ENCODE measurements around the gene TPX2. TPM values are rescaled to one million over a fixed set of nuclear protein-coding genes. Genes with fewer than 3 reads are reported as not detected.
A peak's percentile ranks its signal among the peaks of the same experiment; 100 is the strongest.

TPX2 gene
- total RNA-seq, 1 donor from 2014 or later: 22.6 TPM

DNA sequence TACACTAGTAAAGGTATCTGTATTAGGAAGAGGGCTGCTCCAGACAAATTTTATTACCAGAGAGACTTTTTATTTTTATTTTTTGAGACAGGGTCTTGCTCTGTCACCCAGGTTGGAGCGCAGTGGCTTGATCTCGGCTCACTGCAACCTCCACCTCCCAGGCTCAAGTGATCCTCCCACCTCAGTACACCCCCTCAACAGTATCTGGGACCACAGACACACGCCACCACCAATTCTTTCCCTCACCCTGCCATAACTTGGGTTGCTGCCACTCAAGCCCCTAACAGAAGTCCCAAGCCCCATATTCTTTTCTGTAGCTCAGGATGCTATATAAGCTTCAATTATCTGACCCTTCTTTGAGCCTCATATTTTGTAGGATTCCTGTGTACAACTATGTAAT, 23.3 kb upstream of the TPX2 start:
- Mint-ChIP-seq H3K4me1 (ENCODE audit: unreplicated experiment) (peaks cover 88% of the 10 kb centered on the region), H3K27ac (ENCODE audit: unreplicated experiment) (peak overlapping the region; percentile 98), H3K27me3 (ENCODE audit: unreplicated experiment) (no peaks in the 10 kb centered on the region), H3K36me3 (ENCODE audit: unreplicated experiment) (peaks cover 33% of the 10 kb centered on the region), H3K4me3 (ENCODE audit: unreplicated experiment) (no peak overlapping the region), H3K9me3 (ENCODE audit: unreplicated experiment) (no peaks in the 10 kb centered on the region)
- TF ChIP-seq, protein P1, sequence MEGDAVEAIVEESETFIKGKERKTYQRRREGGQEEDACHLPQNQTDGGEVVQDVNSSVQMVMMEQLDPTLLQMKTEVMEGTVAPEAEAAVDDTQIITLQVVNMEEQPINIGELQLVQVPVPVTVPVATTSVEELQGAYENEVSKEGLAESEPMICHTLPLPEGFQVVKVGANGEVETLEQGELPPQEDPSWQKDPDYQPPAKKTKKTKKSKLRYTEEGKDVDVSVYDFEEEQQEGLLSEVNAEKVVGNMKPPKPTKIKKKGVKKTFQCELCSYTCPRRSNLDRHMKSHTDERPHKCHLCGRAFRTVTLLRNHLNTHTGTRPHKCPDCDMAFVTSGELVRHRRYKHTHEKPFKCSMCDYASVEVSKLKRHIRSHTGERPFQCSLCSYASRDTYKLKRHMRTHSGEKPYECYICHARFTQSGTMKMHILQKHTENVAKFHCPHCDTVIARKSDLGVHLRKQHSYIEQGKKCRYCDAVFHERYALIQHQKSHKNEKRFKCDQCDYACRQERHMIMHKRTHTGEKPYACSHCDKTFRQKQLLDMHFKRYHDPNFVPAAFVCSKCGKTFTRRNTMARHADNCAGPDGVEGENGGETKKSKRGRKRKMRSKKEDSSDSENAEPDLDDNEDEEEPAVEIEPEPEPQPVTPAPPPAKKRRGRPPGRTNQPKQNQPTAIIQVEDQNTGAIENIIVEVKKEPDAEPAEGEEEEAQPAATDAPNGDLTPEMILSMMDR (IDR thresholded peaks at IDR 0.05): no peak
- no peak for DNase-seq (ENCODE audit: extremely low spot score, unreplicated experiment)

DNA sequence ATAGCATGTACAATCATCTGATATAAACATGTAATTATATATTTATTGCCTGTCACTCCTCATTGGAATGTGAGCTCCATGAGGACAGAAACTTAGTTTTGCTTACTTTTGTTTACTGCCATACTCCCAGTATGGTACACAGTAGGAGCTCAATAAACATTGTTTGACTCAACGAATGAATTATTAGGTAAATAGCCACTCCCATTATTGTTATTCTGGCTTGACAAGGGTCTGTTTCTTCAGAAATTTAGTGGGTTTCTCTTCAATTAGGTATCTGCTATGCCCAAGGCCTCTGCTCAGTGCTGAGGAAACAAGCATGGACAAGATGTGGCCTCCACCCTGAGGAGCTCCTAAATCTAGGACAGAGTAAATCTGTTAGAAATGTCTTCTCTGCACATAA, 22.7 kb upstream of the TPX2 start:
- peak overlapping the region; percentile 53 for H3K4me3 Mint-ChIP-seq (ENCODE audit: unreplicated experiment)
- no peak for DNase-seq (ENCODE audit: extremely low spot score, unreplicated experiment)
- peaks cover 88% of the 10 kb centered on the region for H3K4me1 Mint-ChIP-seq (ENCODE audit: unreplicated experiment)
- H3K36me3 Mint-ChIP-seq (ENCODE audit: unreplicated experiment): peaks cover 38% of the 10 kb centered on the region
- H3K27ac Mint-ChIP-seq (ENCODE audit: unreplicated experiment): peak overlapping the region; percentile 98
- H3K9me3 Mint-ChIP-seq (ENCODE audit: unreplicated experiment): no peaks in the 10 kb centered on the region
- TF ChIP-seq, protein P1 (IDR thresholded peaks at IDR 0.05): no peak
- H3K27me3 Mint-ChIP-seq (ENCODE audit: unreplicated experiment): no peaks in the 10 kb centered on the region

DNA sequence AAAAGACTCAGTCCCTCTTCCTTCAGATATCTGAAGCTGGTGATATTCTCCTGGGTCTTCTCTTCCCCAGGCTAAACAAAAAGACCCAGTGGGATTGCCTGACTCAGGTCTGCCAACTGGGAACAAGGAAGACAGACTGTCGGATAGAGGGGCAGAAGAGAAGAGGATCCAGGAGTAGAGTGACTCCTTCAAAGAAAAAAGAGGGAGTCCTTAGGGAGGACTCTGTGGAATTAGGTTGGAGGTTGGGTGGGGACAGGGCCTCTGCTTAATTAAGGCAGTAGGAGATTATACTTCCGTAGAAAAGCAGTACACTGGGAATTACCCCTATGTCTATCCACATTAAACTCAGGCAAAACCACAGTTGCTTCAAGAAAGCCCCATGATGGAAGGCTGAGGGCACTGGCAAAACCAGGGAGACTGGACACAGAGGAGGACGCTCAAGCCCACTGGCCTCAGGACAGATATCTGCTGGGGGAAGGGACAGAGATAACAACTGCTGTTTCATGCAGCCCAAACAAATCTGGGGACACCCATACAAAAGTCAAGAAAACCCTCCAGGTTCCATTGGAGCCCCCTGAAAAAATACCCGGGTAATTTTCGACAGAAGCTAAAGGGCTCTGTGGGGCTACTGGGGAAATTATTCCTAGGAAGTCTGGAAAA, 22.1 kb upstream of the TPX2 start:
- Mint-ChIP-seq H3K4me3 (ENCODE audit: unreplicated experiment) (peak overlapping the region; percentile 53), H3K27ac (ENCODE audit: unreplicated experiment) (peak overlapping the region; percentile 98), H3K9me3 (ENCODE audit: unreplicated experiment) (no peaks in the 10 kb centered on the region), H3K4me1 (ENCODE audit: unreplicated experiment) (peaks cover 88% of the 10 kb centered on the region), H3K27me3 (ENCODE audit: unreplicated experiment) (no peaks in the 10 kb centered on the region), H3K36me3 (ENCODE audit: unreplicated experiment) (peaks cover 44% of the 10 kb centered on the region)
- DNase-seq (ENCODE audit: extremely low spot score, unreplicated experiment): no peak
- TF ChIP-seq, protein P1 (IDR thresholded peaks at IDR 0.05): no peak

DNA sequence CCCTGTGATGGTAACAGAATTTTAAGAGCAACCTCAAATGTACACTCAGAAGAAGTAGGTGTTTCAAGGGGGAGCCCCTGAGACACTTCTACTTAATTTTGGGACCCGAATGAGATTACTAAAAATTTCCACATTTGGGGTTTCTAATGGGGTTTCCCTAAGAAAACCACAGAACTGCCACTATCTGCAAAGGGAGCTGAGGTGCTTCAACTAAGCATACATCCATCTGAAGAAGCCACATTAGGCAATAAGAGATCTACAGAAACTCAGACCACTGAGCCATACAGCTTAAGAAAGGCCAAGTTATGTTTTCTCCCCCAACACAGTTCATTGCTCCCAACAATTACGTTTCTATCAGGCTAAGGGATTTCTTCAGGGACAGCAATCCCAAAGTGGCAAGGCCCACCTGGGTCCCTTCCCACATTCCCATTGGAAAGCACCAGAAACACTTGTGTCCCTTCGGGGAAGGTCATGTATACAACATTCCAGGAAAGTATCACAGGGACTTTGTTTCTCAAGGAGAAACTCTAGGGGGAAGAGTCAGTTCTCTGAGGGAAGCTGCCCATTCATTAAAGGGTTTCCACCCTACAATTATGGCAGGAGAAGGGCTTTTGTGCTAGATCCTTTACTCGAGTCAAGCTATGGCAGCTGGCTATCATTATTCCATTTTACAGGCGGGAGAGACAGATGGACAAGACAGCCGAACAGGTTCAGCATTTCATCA, 21.4 kb upstream of the TPX2 start:
- TF ChIP-seq, protein P1 (IDR thresholded peaks at IDR 0.05): no peak
- peak overlapping the region; percentile 98 for H3K27ac Mint-ChIP-seq (ENCODE audit: unreplicated experiment)
- peaks cover 44% of the 10 kb centered on the region for H3K36me3 Mint-ChIP-seq (ENCODE audit: unreplicated experiment)

DNA sequence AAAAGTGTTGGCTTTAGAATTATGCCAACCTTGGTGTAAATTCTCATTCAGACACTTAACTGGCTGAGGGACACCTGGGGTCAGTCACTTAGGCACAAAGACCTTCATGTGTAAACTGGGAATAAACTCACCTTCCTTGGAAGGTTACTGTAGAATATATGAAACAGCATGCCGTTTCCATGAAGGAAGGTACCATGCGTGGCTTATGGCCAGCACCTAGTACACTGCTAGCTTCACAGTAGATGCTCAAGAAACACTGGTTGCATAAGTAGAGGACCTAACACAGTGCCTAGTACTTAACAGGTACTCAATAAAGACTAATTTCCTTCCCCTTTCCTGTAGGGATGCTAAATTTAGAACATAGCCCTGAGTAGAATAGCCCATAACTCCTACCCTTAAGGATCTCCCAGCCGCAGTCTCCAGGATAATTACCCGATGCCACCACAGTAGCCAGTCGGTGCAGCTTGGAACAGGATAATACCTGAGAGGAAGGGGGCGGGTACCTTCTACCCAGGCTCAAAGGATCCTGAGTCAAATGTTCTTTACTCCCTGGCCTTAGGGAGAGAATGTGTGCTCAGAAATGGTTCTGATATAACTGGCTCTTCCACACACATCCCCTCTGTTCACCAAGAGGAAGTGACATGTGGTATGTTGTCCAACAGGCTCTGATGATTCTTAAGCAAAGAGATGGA, 20.0 kb upstream of the TPX2 start:
- DNase-seq (ENCODE audit: extremely low spot score, unreplicated experiment): no peak
- TF ChIP-seq, protein P1 (IDR thresholded peaks at IDR 0.05): no peak
- Mint-ChIP-seq H3K27ac (ENCODE audit: unreplicated experiment) (peak overlapping the region; percentile 98), H3K36me3 (ENCODE audit: unreplicated experiment) (peaks cover 38% of the 10 kb centered on the region), H3K27me3 (ENCODE audit: unreplicated experiment) (no peaks in the 10 kb centered on the region), H3K4me3 (ENCODE audit: unreplicated experiment) (peak overlapping the region; percentile 90), H3K4me1 (ENCODE audit: unreplicated experiment) (peaks cover 73% of the 10 kb centered on the region), H3K9me3 (ENCODE audit: unreplicated experiment) (no peaks in the 10 kb centered on the region)

More for the DNA sequence above, 21.4 kb upstream of the TPX2 start:
- peak overlapping the region; percentile 53 for H3K4me3 Mint-ChIP-seq (ENCODE audit: unreplicated experiment)
- no peaks in the 10 kb centered on the region for H3K27me3 Mint-ChIP-seq (ENCODE audit: unreplicated experiment)
- H3K9me3 Mint-ChIP-seq (ENCODE audit: unreplicated experiment): no peaks in the 10 kb centered on the region
- peaks cover 84% of the 10 kb centered on the region for H3K4me1 Mint-ChIP-seq (ENCODE audit: unreplicated experiment)
- no peak for DNase-seq (ENCODE audit: extremely low spot score, unreplicated experiment)

Measured in osteocyte (in vitro differentiated cells).